SK-N-SH (cell line): ENCODE data around the gene A4GALT. TPM values are rescaled to one million over a fixed set of nuclear protein-coding genes. Genes with fewer than 3 reads are reported as not detected.
"Not testable (repeated sequence)": the region's sequence is repeated elsewhere in the genome, so short reads cannot be mapped to it uniquely, and the experiment has no call there.

Experiments used
- CTCF ChIA-PET: fragments of 300-600, 350-600 bp; formaldehyde crosslinking; extraction: SDS; loops from one replicate; lab custom pipeline; 2021; lab: Yijun Ruan, JAX
- POLR2A ChIA-PET: fragments of 350-600 bp; sonication (Branson Sonifier 250); formaldehyde crosslinking; extraction: SDS; loops from one replicate; lab custom pipeline; 2020; ENCODE audit warnings: antibody characterized with exemption, inconsistent platforms; lab: Yijun Ruan, JAX
- DNase-seq: peaks from one replicate; pipeline ENCODE4 v3.0.0; 2012
- H2AFZ ChIP-seq: fragments of 200-600 bp; sonication (generic); 2 replicates; pipeline ENCODE4 v1.8.1; 2016; ENCODE audit warnings: antibody characterized with exemption, mild to moderate bottlenecking, low read depth
- H3F3A ChIP-seq: fragments of 200-600 bp; sonication (generic); replicated peaks from 2 replicates; pipeline ENCODE3; 2016; ENCODE audit warnings: antibody characterized with exemption, mild to moderate bottlenecking; ENCODE audit not compliant: insufficient read depth
- H3K27ac ChIP-seq, 2 experiments: fragments of 200-500 bp in 1 of 2; fragments of 200-600 bp in 1 of 2; sonication (Bioruptor generic) in 1 of 2; sonication (generic), shearing (Covaris generic) in 1 of 2; 2 replicates each; pipeline versions ENCODE4 v1.5.1 to v1.6.1; 2014 to 2016; ENCODE audit warnings: low read depth in 2 of 2, inconsistent platforms in 1 of 2, low read length in 1 of 2, mild to moderate bottlenecking in 1 of 2, mixed read lengths in 1 of 2
- H3K27me3 ChIP-seq: fragments of 200-600 bp; sonication (generic), shearing (Covaris generic); 2 replicates; pipeline ENCODE4 v1.6.1; 2016; ENCODE audit warnings: mixed run types; ENCODE audit not compliant: insufficient read depth
- H3K36me3 ChIP-seq, 2 experiments: fragments of 200-500 bp in 1 of 2; fragments of 200-600 bp in 1 of 2; sonication (Bioruptor generic) in 1 of 2; sonication (generic) in 1 of 2; replicated peaks in 1 of 2; 2 replicates each; pipeline versions ENCODE3 to v1.5.1; 2014 to 2016; ENCODE audit warnings: low read length in 1 of 2, mild to moderate bottlenecking in 1 of 2; ENCODE audit not compliant: insufficient read depth in 2 of 2, control insufficient read depth in 1 of 2
- H3K4me1 ChIP-seq, 2 experiments: fragments of 200-500 bp in 1 of 2; fragments of 200-600 bp in 1 of 2; sonication (Bioruptor generic) in 1 of 2; sonication (generic), shearing (Covaris generic) in 1 of 2; 2 replicates each; pipeline versions ENCODE4 v1.5.1 to v1.6.1; 2014 to 2016; ENCODE audit warnings: low read depth in 1 of 2, low read length in 1 of 2, mixed run types in 1 of 2; ENCODE audit not compliant: insufficient read depth in 2 of 2, control insufficient read depth in 1 of 2
- H3K4me2 ChIP-seq: fragments of 200-600 bp; sonication (generic), shearing (Covaris generic); 2 replicates; pipeline ENCODE4 v1.6.1; 2017; ENCODE audit warnings: mixed run types
- H3K4me3 ChIP-seq, 2 experiments: fragments of 200-500 bp in 1 of 2; fragments of 200-600 bp in 1 of 2; sonication (Bioruptor generic) in 1 of 2; sonication (generic), shearing (Covaris generic) in 1 of 2; 2 replicates each; pipeline versions ENCODE4 v1.5.1 to v1.8.1; 2014 to 2016; ENCODE audit warnings: low read depth in 2 of 2, inconsistent platforms in 1 of 2, low read length in 1 of 2, mild to moderate bottlenecking in 1 of 2, mixed read lengths in 1 of 2, moderate library complexity in 1 of 2
- H3K79me2 ChIP-seq: fragments of 200-600 bp; sonication (generic); 2 replicates; pipeline ENCODE4 v1.8.1; 2017; ENCODE audit warnings: mild to moderate bottlenecking; ENCODE audit not compliant: insufficient read depth
- H3K9ac ChIP-seq: fragments of 200-600 bp; sonication (generic); 2 replicates; pipeline ENCODE4 v1.6.1; 2017; ENCODE audit warnings: mixed run types
- H3K9me2 ChIP-seq: fragments of 200-600 bp; sonication (generic); 2 replicates; pipeline ENCODE4 v1.6.1; 2017; ENCODE audit warnings: mixed run types
- H3K9me3 ChIP-seq: fragments of 200-600 bp; sonication (generic); 2 replicates; pipeline ENCODE4 v1.6.1; 2017; ENCODE audit warnings: mixed run types, mild to moderate bottlenecking, moderate library complexity
- H4K20me1 ChIP-seq: fragments of 200-600 bp; sonication (generic); 2 replicates; pipeline ENCODE4 v1.6.1; 2017; ENCODE audit warnings: mild to moderate bottlenecking, mixed run types; ENCODE audit not compliant: insufficient read depth
- FOSL2 ChIP-seq: IDR thresholded peaks from 2 replicates; pipeline ENCODE4 v1.4.0; 2012; ENCODE audit warnings: low read depth, mild to moderate bottlenecking, moderate library complexity, borderline replicate concordance
- FOXM1 ChIP-seq: IDR thresholded peaks from 2 replicates; pipeline ENCODE4 v1.4.0; 2012; ENCODE audit warnings: low read depth, mild to moderate bottlenecking
- GABPA ChIP-seq: IDR thresholded peaks from 2 replicates; pipeline ENCODE4 v1.4.0; 2012; ENCODE audit warnings: low read depth, mild to moderate bottlenecking
- GATA2 ChIP-seq: sonication (generic); formaldehyde crosslinking; IDR thresholded peaks from 2 replicates; pipeline ENCODE4 v1.5.0; 2020; ENCODE audit warnings: mild to moderate bottlenecking, missing genetic modification reagents
- MAX ChIP-seq: IDR thresholded peaks from 2 replicates; pipeline ENCODE4 v1.4.0; 2012; ENCODE audit warnings: low read depth
- MXI1 ChIP-seq: IDR thresholded peaks from 2 replicates; pipeline ENCODE4 v1.6.1; 2012; ENCODE audit warnings: mild to moderate bottlenecking, low read depth, low read length, improper control_type of control experiment
- NFIC ChIP-seq: IDR thresholded peaks from 2 replicates; pipeline ENCODE4 v1.4.0; 2012; ENCODE audit warnings: borderline replicate concordance
- POLR2AphosphoS5 ChIP-seq: IDR thresholded peaks from 2 replicates; pipeline ENCODE4 v1.6.1; 2012; ENCODE audit warnings: low read depth, low read length
- RAD21 ChIP-seq: IDR thresholded peaks from 2 replicates; pipeline ENCODE4 v1.6.1; 2012; ENCODE audit warnings: mild to moderate bottlenecking, low read length
- REST ChIP-seq: IDR thresholded peaks from 2 replicates; pipeline ENCODE4 v1.6.1; 2012; ENCODE audit warnings: mild to moderate bottlenecking, low read depth, low read length, moderate library complexity
- RXRA ChIP-seq: IDR thresholded peaks from 2 replicates; pipeline ENCODE4 v1.4.0; 2012; ENCODE audit warnings: low read depth, mild to moderate bottlenecking, borderline replicate concordance
- SIN3A ChIP-seq: IDR thresholded peaks from 2 replicates; pipeline ENCODE4 v1.6.1; 2012; ENCODE audit warnings: low read depth, mild to moderate bottlenecking, low read length, moderate library complexity, borderline replicate concordance
- SMC3 ChIP-seq: IDR thresholded peaks from 2 replicates; pipeline ENCODE4 v1.6.1; 2012; ENCODE audit warnings: low read depth, low read length, improper control_type of control experiment
- TCF12 ChIP-seq: IDR thresholded peaks from 2 replicates; pipeline ENCODE4 v1.4.0; 2012
- TEAD4 ChIP-seq: IDR thresholded peaks from 2 replicates; pipeline ENCODE4 v1.4.0; 2012; ENCODE audit warnings: mild to moderate bottlenecking, borderline replicate concordance; ENCODE audit not compliant: insufficient read depth
- USF2 ChIP-seq: fragments of 150-350 bp; IDR thresholded peaks from 2 replicates; pipeline ENCODE4 v1.6.1; 2017; ENCODE audit warnings: antibody characterized with exemption, low read length, low read depth, borderline replicate concordance
- WGBS: methylation state at CpG from one replicate; pipeline ENCODE4 v1.1.6; 2017; ENCODE audit warnings: low lambda C conversion rate; 5-methylcytosine and 5-hydroxymethylcytosine counted together
- polyA plus RNA-seq, 3 experiments: library from polyadenylated mRNA; depleted of rRNA; stranded (reverse); fragments of >200 nt; gene quantifications; 2 replicates each; pipeline ENCODE4 v1.2.3, GENCODE V29; 2012

A4GALT gene
- polyA plus RNA-seq, 1 of the 3 experiments (the other 2 are of a cell fraction) = 9.5 TPM

- Histone ChIP-seq H3K36me3 (no peaks in the 10 kb centered on the region), H3K27ac (no peak overlapping the region), H2AFZ (no peak overlapping the region), H3K9me2 (no peaks in the 10 kb centered on the region), H3K79me2 (no peaks in the 10 kb centered on the region), H3K4me1 (no peaks in the 10 kb centered on the region), H3K4me2 (no peak overlapping the region), H3F3A (no peaks in the 10 kb centered on the region), H3K9me3 (no peaks in the 10 kb centered on the region), H3K4me3 (no peak overlapping the region), H4K20me1 (no peaks in the 10 kb centered on the region), H3K27me3 (no peaks in the 10 kb centered on the region), H3K9ac (no peak overlapping the region)
- POLR2A ChIA-PET = no interaction called here
- 78% methylated on average over 12 of the region's 19 CpGs for WGBS
- no peak for DNase-seq
- TF ChIP-seq REST (no peak), GABPA (no peak), RAD21 (no peak), POLR2AphosphoS5 (no peak), TCF12 (no peak), FOSL2 (no peak), TEAD4 (no peak), RXRA (no peak), SMC3 (no peak), MAX (no peak), USF2 (no peak)
- CTCF ChIA-PET = interaction anchor here (1.7 kb wide), 1 partner anchor 8 kb away, joined by 5 read pairs; no protein-coding TSS in a partner anchor
Observed at GRCh38 chr22:42670921-42671709, 49.6 kb downstream of the A4GALT start.

DNA sequence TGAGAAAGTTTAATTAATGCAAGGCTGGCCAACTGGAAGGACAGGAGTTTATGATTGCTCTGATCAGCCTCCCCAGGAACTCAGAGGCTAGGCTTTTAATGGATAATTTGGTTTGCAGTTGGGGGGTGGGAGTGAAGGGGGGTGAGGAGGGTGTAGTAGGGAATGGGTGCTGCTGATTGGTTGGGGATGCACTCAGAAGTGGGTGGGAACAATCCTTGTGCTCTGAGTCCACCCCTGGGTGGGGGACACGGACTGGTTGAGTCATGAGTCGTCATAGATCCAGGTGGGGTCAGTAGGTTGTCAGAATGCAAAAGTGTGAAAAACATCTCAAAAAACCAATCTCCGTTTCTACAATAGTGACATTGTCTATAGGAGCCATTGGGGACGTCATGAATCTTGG, 50.6 kb downstream of the A4GALT start:
- no peaks in the 10 kb centered on the region for H3K9me3 ChIP-seq
- H3K27me3 ChIP-seq = no peaks in the 10 kb centered on the region
- H3K4me3 ChIP-seq = no peak overlapping the region
- no peaks in the 10 kb centered on the region for H3K79me2 ChIP-seq
- DNase-seq = no peak
- H3F3A ChIP-seq = no peaks in the 10 kb centered on the region
- no peaks in the 10 kb centered on the region for H3K4me1 ChIP-seq
- H3K4me2 ChIP-seq = no peak overlapping the region
- no peaks in the 10 kb centered on the region for H4K20me1 ChIP-seq
- H3K27ac ChIP-seq = no peak overlapping the region
- H3K9me2 ChIP-seq = no peaks in the 10 kb centered on the region
- H2AFZ ChIP-seq = no peak overlapping the region
- CTCF ChIA-PET = no interaction called here
- no peak overlapping the region for H3K9ac ChIP-seq
- H3K36me3 ChIP-seq = no peaks in the 10 kb centered on the region
- POLR2A ChIA-PET = no interaction called here
- TF ChIP-seq GATA2 (CRISPR knock-in tag) (no peak), MXI1 (no peak), SIN3A (no peak), FOXM1 (no peak), NFIC (no peak)
- WGBS = 87% methylated on average over 3 of the region's 4 CpGs

DNA sequence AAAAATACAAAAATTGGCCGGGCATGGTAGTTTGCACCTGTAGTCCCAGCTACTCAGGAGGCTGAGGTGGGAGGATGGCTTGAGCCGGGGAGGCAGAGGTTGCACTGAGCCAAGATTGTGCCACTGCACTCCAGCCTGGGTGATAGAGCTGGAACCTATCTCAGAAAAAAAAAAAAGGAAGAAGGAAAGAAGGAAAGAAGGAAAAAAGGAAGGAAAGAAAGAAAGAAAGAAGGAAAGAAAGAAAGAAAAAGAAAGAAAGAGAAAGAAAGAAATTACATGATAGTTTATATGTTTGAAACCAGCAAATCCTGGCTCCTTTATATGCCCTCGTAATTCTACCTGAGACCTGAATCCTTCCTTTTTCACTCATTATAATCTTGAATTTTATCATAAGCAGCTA, 54.3 kb downstream of the A4GALT start:
- POLR2A ChIA-PET, CTCF ChIA-PET, H3K36me3 ChIP-seq, H2AFZ ChIP-seq, H3K27me3 ChIP-seq, H3F3A ChIP-seq, H3K4me3 ChIP-seq, H3K9me3 ChIP-seq, DNase-seq, H3K9me2 ChIP-seq, H3K9ac ChIP-seq, H4K20me1 ChIP-seq, H3K4me2 ChIP-seq, H3K27ac ChIP-seq, H3K79me2 ChIP-seq, H3K4me1 ChIP-seq: not testable (repeated sequence)
- WGBS = 67% methylated on average over 3 of the region's 3 CpGs
